NB4 (cell line): ENCODE results near the gene TTC31.

Source experiments
- POLR2A ChIP-seq: IDR thresholded peaks from 2 replicates; pipeline ENCODE4 v1.6.1; 2011; ENCODE audit warnings: mild to moderate bottlenecking; ENCODE audit not compliant: insufficient read length; ENCODE audit errors: extremely low read depth
- TF ChIP-seq, protein P1 (sequence below): IDR thresholded peaks from one replicate; pipeline ENCODE4 v1.5.1; 2012; ENCODE audit warnings: low read depth, low read length

GRCh38 chr2:74454654-74455511 lies 28.0 kb upstream of the TTC31 start, which contains the start of gene INO80B:
- TF ChIP-seq POLR2A = peak; percentile 58
- TF ChIP-seq, protein P1, sequence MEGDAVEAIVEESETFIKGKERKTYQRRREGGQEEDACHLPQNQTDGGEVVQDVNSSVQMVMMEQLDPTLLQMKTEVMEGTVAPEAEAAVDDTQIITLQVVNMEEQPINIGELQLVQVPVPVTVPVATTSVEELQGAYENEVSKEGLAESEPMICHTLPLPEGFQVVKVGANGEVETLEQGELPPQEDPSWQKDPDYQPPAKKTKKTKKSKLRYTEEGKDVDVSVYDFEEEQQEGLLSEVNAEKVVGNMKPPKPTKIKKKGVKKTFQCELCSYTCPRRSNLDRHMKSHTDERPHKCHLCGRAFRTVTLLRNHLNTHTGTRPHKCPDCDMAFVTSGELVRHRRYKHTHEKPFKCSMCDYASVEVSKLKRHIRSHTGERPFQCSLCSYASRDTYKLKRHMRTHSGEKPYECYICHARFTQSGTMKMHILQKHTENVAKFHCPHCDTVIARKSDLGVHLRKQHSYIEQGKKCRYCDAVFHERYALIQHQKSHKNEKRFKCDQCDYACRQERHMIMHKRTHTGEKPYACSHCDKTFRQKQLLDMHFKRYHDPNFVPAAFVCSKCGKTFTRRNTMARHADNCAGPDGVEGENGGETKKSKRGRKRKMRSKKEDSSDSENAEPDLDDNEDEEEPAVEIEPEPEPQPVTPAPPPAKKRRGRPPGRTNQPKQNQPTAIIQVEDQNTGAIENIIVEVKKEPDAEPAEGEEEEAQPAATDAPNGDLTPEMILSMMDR = no peak
